Activated T-helper 1 cell treated with anti-CD3 and anti-CD28 coated beads, Interleukin-2, amount 50 U/mL, for 16 hours (primary cell): ENCODE results near the gene NFIB.

ENCODE experiments used
- DNase-seq, 2 donors: peaks; one replicate each; pipeline ENCODE4 v3.0.0-alpha.2; 2020; ENCODE audit warnings: low read depth in 1 of 2, low spot score in 1 of 2

The NFIB gene

GRCh38 chr9:14218253-14218652, 95.7 kb downstream of the NFIB start:
- no peak for DNase-seq

- no peak for DNase-seq
These were observed 97.2 kb downstream of the NFIB start for GRCh38 chr9:14216612-14217194.

- no peak for DNase-seq
These were observed 98.3 kb downstream of the NFIB start for GRCh38 chr9:14215614-14216013.

- DNase-seq: no peak
These were observed 99.2 kb downstream of the NFIB start for GRCh38 chr9:14214693-14215092.

GRCh38 chr9:14214065-14214684, 99.8 kb downstream of the NFIB start:
- DNase-seq: no peak

GRCh38 chr9:14213504-14213903, 100.4 kb downstream of the NFIB start:
- DNase-seq: no peak

GRCh38 chr9:14212697-14213420, 101.1 kb downstream of the NFIB start:
- DNase-seq: no peak

- DNase-seq: no peak
These were observed 101.9 kb downstream of the NFIB start for GRCh38 chr9:14212077-14212476.

GRCh38 chr9:14211564-14211963, 102.4 kb downstream of the NFIB start:
- DNase-seq: no peak

- DNase-seq: no peak
These were observed 103.5 kb downstream of the NFIB start for GRCh38 chr9:14210428-14210827.

- no peak for DNase-seq
These were observed 104.3 kb downstream of the NFIB start for GRCh38 chr9:14209399-14210345.

- DNase-seq: no peak
These were observed 106.5 kb downstream of the NFIB start for GRCh38 chr9:14207352-14207995.

- no peak for DNase-seq
These were observed 108.5 kb downstream of the NFIB start for GRCh38 chr9:14205463-14205862.

GRCh38 chr9:14203356-14204056, 110.4 kb downstream of the NFIB start:
- no peak for DNase-seq

- DNase-seq: no peak
These were observed 115.0 kb downstream of the NFIB start for GRCh38 chr9:14198841-14199455.

GRCh38 chr9:14198047-14198840, 115.7 kb downstream of the NFIB start:
- no peak for DNase-seq

GRCh38 chr9:14197325-14197858, 116.5 kb downstream of the NFIB start:
- DNase-seq: no peak

GRCh38 chr9:14193328-14193990, 120.5 kb downstream of the NFIB start:
- DNase-seq: no peak
